PFSK-1 (cell line): Measurements from ENCODE around the gene CCDC169.

Experiments
- POLR2AphosphoS5 ChIP-seq: IDR thresholded peaks from 2 replicates; pipeline ENCODE4 v1.6.1; 2012; ENCODE audit warnings: low read depth, mild to moderate bottlenecking, control low read depth, low read length, moderate library complexity
- SIN3A ChIP-seq: IDR thresholded peaks from 2 replicates; pipeline ENCODE4 v1.6.1; 2012; ENCODE audit warnings: mild to moderate bottlenecking, low read length, moderate library complexity, borderline replicate concordance; ENCODE audit not compliant: insufficient read depth

DNA sequence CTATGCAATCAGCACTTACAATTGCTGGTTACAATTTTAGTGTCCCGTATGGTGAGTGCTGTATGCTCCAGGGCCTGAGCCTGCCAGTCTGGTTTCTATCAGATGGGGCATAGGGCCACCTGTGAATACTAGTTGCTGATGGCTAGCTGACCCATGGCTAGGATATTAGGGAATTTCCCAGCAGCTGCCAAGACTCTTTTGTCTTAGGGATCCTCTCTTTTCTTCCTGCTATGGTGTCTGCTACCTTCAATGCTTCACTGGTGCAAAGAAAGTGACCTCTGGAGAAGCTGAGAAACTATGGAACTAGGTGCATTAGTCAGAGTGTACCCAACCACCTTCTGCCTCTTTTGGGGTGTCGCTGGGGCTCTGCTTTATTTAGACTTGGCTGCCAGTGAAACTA is 11.6 kb downstream of the CCDC169 start:
- TF ChIP-seq POLR2AphosphoS5 (no peak), SIN3A (no peak)
